HL-60 (cell line): ENCODE results near the gene ATP5PB.

Source experiments
- DNase-seq, 2 experiments: peaks; one replicate each; pipeline ENCODE4 v3.0.0-alpha.2; 2010 to 2020; ENCODE audit warnings: low read depth in 1 of 2, low spot score in 1 of 2
- H3K27ac ChIP-seq: fragments of 250-450 bp; sonication (Bioruptor Pico); replicated peaks from 2 replicates; pipeline ENCODE4 v1.5.1; 2020; ENCODE audit warnings: mild to moderate bottlenecking, moderate library complexity
- H3K27me3 ChIP-seq: fragments of 250-450 bp; sonication (Bioruptor Pico); 2 replicates; pipeline ENCODE4 v1.5.1; 2021; ENCODE audit warnings: mild to moderate bottlenecking, moderate library complexity; ENCODE audit not compliant: insufficient read depth, poor library complexity, severe bottlenecking
- H3K4me3 ChIP-seq: replicated peaks from 2 replicates; pipeline ENCODE4 v1.5.1; 2011; ENCODE audit warnings: mild to moderate bottlenecking, control low read depth, low read length; ENCODE audit not compliant: insufficient read depth
- GABPA ChIP-seq: IDR thresholded peaks from 2 replicates; pipeline ENCODE4 v1.6.1; 2012; ENCODE audit warnings: low read depth
- POLR2AphosphoS5 ChIP-seq: IDR thresholded peaks from 2 replicates; pipeline ENCODE4 v1.6.1; 2012; ENCODE audit warnings: low read depth
- SPI1 ChIP-seq: IDR thresholded peaks from 2 replicates; pipeline ENCODE4 v1.6.1; 2012; ENCODE audit warnings: low read depth, mild to moderate bottlenecking, borderline replicate concordance
- long read RNA-seq: library from polyadenylated mRNA; unstranded; transcript quantifications from one replicate; pipeline ENCODE4 v2.0.0, GENCODE V29; 2020
- TF ChIP-seq, protein P1 (sequence below): IDR thresholded peaks from one replicate; pipeline ENCODE4 v1.5.1; 2011; ENCODE audit warnings: low read length, control low read depth, inconsistent platforms; ENCODE audit not compliant: insufficient read depth
- TF ChIP-seq, protein P2 (sequence below): IDR thresholded peaks from 2 replicates; pipeline ENCODE4 v1.6.1; 2012; ENCODE audit warnings: low read depth; ENCODE audit not compliant: insufficient replicate concordance

The ATP5PB gene, protein sequence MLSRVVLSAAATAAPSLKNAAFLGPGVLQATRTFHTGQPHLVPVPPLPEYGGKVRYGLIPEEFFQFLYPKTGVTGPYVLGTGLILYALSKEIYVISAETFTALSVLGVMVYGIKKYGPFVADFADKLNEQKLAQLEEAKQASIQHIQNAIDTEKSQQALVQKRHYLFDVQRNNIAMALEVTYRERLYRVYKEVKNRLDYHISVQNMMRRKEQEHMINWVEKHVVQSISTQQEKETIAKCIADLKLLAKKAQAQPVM
- long read RNA-seq, transcript ATP5PB-202 (7 exons, 3,156 nt) = major isoform, 1,285 of 1,356 reads
- long read RNA-seq, transcript ATP5PB-201 (6 exons, 1,040 nt) = minor isoform, 46 of 1,356 reads
- long read RNA-seq, partial matches to known transcripts = 8 of 1,356 reads
- long read RNA-seq, other reads (novel, unspliced or antisense) = 17 of 1,356 reads

DNA sequence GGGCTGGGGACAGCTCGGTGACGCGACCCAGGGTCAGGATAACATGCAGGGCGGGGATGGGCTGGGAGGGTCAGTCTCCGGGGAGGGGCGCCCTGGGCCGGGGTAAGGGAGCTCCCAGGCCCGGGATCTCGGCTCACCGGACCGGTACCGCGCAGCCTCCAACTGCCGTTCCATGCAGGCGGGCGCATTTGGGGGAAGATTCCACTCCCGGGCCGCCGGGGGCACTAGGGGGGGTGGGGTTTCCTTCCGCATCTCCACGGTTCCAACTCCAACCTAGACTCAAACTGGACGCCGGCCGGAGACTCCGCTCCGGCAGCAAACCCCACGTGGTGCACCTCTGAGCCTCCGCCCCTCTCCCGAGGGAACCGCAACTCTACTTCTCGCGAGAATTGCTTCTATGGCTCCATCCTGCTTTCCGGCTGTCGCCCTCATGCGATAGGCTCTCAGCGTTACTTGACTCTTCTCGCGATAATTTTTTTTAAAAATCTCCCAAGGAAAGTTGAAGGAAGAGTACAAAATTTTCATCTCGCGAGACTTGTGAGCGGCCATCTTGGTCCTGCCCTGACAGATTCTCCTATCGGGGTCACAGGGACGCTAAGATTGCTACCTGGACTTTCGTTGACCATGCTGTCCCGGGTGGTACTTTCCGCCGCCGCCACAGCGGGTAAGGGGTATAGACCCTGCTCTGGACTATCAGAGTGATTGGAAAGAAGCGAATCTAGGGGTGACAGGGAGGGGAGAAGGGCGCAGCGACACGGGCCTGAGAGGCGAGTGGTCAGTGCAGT lies at the start of gene ATP5PB, which contains the start of gene WDR77:
ATP5PB (plus strand) TSS at position 547 of the 785 bp plus-strand sequence; CDS start at position 625, 78 bp downstream.
WDR77 (minus strand) TSS at position 339 of the 785 bp plus-strand sequence; CDS start at position 252, 87 bp downstream.
- Histone ChIP-seq H3K27ac (peak within 1 kb of the TSS; percentile 84), H3K4me3 (peak within 1 kb of the TSS; percentile 88), H3K27me3 (no peaks in the 10 kb centered on the region)
- TF ChIP-seq, protein P1, sequence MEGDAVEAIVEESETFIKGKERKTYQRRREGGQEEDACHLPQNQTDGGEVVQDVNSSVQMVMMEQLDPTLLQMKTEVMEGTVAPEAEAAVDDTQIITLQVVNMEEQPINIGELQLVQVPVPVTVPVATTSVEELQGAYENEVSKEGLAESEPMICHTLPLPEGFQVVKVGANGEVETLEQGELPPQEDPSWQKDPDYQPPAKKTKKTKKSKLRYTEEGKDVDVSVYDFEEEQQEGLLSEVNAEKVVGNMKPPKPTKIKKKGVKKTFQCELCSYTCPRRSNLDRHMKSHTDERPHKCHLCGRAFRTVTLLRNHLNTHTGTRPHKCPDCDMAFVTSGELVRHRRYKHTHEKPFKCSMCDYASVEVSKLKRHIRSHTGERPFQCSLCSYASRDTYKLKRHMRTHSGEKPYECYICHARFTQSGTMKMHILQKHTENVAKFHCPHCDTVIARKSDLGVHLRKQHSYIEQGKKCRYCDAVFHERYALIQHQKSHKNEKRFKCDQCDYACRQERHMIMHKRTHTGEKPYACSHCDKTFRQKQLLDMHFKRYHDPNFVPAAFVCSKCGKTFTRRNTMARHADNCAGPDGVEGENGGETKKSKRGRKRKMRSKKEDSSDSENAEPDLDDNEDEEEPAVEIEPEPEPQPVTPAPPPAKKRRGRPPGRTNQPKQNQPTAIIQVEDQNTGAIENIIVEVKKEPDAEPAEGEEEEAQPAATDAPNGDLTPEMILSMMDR = no peak
- peak; percentile 66; the same call in 1 of the 2 replicates for TF ChIP-seq POLR2AphosphoS5
- peak; percentile 98 for DNase-seq

DNA sequence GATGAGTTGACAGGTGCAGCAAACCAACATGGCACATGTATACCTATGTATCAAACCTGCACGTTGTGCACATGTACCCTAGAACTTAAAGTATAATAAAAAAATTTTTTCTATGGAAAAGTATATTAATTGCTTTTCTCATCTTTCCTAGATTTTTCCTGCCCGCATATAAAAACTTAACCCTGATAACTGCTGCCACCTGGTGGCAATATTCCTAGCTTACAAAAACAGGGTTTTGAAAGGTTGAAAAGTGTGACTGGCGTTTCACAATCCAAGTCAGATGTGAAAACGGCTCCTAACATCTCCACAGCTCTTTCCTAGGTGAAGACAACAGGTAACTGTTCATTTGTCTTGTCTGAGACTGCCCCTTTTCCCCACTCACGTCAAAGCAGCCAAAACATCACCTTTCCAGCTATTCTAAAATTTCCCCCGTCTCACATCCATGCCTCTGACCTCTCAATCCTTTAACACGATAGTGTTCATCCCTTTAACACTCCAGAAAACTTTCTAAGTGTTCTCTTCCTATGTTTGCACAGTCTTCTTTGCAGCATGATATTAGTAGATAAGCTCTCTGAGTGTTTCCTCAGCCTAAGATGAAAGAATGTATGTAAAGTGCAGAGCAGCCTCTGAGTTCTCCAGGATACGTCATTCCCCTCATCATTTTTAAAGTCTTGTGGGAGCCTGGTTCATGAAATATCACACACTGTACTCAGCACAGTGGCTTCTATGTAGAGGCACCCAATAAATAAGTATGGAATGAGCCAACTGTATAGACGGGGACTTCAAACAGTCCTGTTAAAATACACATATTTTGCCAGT lies 49.3 kb upstream of the ATP5PB start:
- DNase-seq = peak in 1 of 2 experiments; percentile 43
- Histone ChIP-seq H3K4me3 (no peak overlapping the region), H3K27me3 (peaks cover 23% of the 10 kb centered on the region), H3K27ac (no peak overlapping the region)
- no peak for TF ChIP-seq GABPA
- TF ChIP-seq, protein P1 = peak; percentile 41

DNA sequence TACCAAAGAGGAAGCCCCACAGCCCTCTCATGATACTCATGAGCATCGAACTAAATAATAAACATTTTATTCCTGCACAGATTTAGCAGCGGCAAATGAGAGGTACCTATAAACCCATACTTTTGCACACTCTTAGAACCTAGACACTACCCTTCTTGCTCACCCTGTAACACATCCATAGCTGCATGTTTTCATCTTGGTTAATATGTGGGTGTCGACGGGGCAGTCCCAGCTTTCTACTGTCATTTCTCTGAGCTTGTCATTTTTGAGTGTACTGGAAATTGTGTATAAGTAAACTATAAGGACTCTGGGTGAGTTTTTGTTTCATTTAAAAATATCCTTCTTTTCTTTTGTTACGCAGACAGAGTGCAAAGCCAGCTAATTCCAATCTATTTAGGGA lies 47.2 kb upstream of the ATP5PB start:
- Histone ChIP-seq H3K27ac (no peak overlapping the region), H3K4me3 (no peak overlapping the region), H3K27me3 (peaks cover 17% of the 10 kb centered on the region)
- DNase-seq = no peak
- no peak for TF ChIP-seq SPI1
- TF ChIP-seq GABPA = no peak
- TF ChIP-seq, protein P2, sequence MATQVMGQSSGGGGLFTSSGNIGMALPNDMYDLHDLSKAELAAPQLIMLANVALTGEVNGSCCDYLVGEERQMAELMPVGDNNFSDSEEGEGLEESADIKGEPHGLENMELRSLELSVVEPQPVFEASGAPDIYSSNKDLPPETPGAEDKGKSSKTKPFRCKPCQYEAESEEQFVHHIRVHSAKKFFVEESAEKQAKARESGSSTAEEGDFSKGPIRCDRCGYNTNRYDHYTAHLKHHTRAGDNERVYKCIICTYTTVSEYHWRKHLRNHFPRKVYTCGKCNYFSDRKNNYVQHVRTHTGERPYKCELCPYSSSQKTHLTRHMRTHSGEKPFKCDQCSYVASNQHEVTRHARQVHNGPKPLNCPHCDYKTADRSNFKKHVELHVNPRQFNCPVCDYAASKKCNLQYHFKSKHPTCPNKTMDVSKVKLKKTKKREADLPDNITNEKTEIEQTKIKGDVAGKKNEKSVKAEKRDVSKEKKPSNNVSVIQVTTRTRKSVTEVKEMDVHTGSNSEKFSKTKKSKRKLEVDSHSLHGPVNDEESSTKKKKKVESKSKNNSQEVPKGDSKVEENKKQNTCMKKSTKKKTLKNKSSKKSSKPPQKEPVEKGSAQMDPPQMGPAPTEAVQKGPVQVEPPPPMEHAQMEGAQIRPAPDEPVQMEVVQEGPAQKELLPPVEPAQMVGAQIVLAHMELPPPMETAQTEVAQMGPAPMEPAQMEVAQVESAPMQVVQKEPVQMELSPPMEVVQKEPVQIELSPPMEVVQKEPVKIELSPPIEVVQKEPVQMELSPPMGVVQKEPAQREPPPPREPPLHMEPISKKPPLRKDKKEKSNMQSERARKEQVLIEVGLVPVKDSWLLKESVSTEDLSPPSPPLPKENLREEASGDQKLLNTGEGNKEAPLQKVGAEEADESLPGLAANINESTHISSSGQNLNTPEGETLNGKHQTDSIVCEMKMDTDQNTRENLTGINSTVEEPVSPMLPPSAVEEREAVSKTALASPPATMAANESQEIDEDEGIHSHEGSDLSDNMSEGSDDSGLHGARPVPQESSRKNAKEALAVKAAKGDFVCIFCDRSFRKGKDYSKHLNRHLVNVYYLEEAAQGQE = no peak
- no peak for TF ChIP-seq POLR2AphosphoS5
- TF ChIP-seq, protein P1 = no peak

DNA sequence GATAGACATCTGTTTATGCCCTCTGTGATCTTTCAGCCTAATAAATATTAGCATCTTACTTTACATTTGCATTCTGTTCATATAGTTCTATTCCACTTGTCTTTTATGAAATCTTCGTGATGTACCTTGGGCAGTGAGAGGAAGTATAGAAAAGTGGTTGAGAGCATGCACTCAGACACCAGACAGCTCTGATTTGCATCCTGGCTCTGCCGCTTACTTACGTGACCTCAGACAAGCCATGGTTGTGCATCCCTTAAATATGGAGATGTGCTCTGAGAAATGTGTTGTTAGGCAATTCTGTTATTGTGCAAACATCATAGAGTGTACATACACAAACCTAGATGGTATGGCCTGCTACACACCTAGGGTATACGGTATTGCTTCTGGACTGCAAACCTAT lies 44.7 kb upstream of the ATP5PB start:
- Histone ChIP-seq H3K4me3 (no peak overlapping the region), H3K27ac (no peak overlapping the region), H3K27me3 (peaks cover 17% of the 10 kb centered on the region)
- DNase-seq = no peak
- TF ChIP-seq, protein P2 = no peak
- TF ChIP-seq GABPA (no peak), POLR2AphosphoS5 (no peak), SPI1 (no peak)
- TF ChIP-seq, protein P1 = no peak
